BLaER1 (cell line): Measurements from ENCODE around the gene AFAP1.

Source experiments
- H3K27ac ChIP-seq: shearing (Covaris generic); formaldehyde crosslinking; 2 replicates; pipeline ENCODE4 v1.8.1; 2022
- H3K27me3 ChIP-seq: shearing (Covaris generic); formaldehyde crosslinking; 2 replicates; pipeline ENCODE4 v1.8.1; 2022
- H3K36me3 ChIP-seq: shearing (Covaris generic); formaldehyde crosslinking; 2 replicates; pipeline ENCODE4 v1.8.1; 2022
- H3K4me1 ChIP-seq: shearing (Covaris generic); formaldehyde crosslinking; 2 replicates; pipeline ENCODE4 v1.8.1; 2022
- H3K4me2 ChIP-seq: shearing (Covaris generic); formaldehyde crosslinking; 2 replicates; pipeline ENCODE4 v1.8.1; 2022
- H3K4me3 ChIP-seq: shearing (Covaris generic); formaldehyde crosslinking; 2 replicates; pipeline ENCODE4 v1.8.1; 2022
- H3K9ac ChIP-seq: shearing (Covaris generic); formaldehyde crosslinking; 2 replicates; pipeline ENCODE4 v1.8.1; 2022
- H3K9me3 ChIP-seq: shearing (Covaris generic); formaldehyde crosslinking; 2 replicates; pipeline ENCODE4 v1.8.1; 2022
- H4K20me1 ChIP-seq: shearing (Covaris generic); formaldehyde crosslinking; 2 replicates; pipeline ENCODE4 v1.8.1; 2022
- Cebpa-rat ChIP-seq: shearing (Covaris generic); IDR thresholded peaks from 2 replicates; pipeline ENCODE4 v1.8.1; 2022

The AFAP1 gene

GRCh38 chr4:7850489-7850888 is 89.2 kb downstream of the AFAP1 start:
- H3K4me1 ChIP-seq: peaks cover 24% of the 10 kb centered on the region

DNA sequence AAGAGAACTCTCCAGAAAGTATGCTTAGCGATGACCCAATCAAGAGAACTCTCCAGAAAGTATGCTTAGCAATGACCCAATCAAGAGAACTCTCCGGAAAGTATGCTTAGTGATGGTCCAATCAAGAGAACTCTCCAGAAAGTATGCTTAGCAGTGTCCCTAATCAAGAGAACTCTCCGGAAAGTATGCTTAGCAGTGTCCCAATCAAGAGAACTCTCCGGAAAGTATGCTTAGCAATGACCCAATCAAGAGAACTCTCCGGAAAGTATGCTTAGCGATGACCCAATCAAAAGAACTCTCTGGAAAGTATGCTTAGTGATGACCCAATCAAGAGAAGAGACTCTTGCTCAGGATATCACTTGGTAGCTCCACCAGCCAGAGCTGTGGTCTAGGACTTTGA is 92.5 kb downstream of the AFAP1 start:
- Histone ChIP-seq H3K9me3 (no peaks in the 10 kb centered on the region), H3K4me3 (no peak overlapping the region), H3K4me2 (no peak overlapping the region), H3K36me3 (peaks cover 28% of the 10 kb centered on the region), H3K9ac (no peak overlapping the region), H3K27ac (no peak overlapping the region), H3K4me1 (peaks cover 27% of the 10 kb centered on the region), H3K27me3 (no peaks in the 10 kb centered on the region), H4K20me1 (peaks cover 27% of the 10 kb centered on the region)
- no peak for TF ChIP-seq Cebpa-rat

More at GRCh38 chr4:7850489-7850888, 89.2 kb downstream of the AFAP1 start:
- no peaks in the 10 kb centered on the region for H3K9me3 ChIP-seq
- no peak overlapping the region for H3K4me3 ChIP-seq
- TF ChIP-seq Cebpa-rat: no peak
- no peaks in the 10 kb centered on the region for H3K27me3 ChIP-seq
- peaks cover 40% of the 10 kb centered on the region for H3K36me3 ChIP-seq
- no peak overlapping the region for H3K27ac ChIP-seq
- H3K4me2 ChIP-seq: no peak overlapping the region
- no peak overlapping the region for H3K9ac ChIP-seq
- peaks cover 17% of the 10 kb centered on the region for H4K20me1 ChIP-seq

GRCh38 chr4:7845493-7846128 is 94.0 kb downstream of the AFAP1 start:
- peaks cover 27% of the 10 kb centered on the region for H3K4me1 ChIP-seq
- H3K9me3 ChIP-seq: no peaks in the 10 kb centered on the region
- H3K27ac ChIP-seq: no peak overlapping the region
- no peak for TF ChIP-seq Cebpa-rat
- peaks cover 15% of the 10 kb centered on the region for H3K36me3 ChIP-seq
- H3K4me2 ChIP-seq: peak overlapping the region; percentile 59
- H3K4me3 ChIP-seq: no peak overlapping the region
- no peak overlapping the region for H3K9ac ChIP-seq
- H3K27me3 ChIP-seq: no peaks in the 10 kb centered on the region
- H4K20me1 ChIP-seq: peaks cover 27% of the 10 kb centered on the region

- no peak for TF ChIP-seq Cebpa-rat
- peaks cover 9% of the 10 kb centered on the region for H3K36me3 ChIP-seq
- H3K9me3 ChIP-seq: no peaks in the 10 kb centered on the region
- no peak overlapping the region for H3K9ac ChIP-seq
- H3K4me1 ChIP-seq: peaks cover 27% of the 10 kb centered on the region
- H3K27ac ChIP-seq: no peak overlapping the region
- no peaks in the 10 kb centered on the region for H3K27me3 ChIP-seq
- H3K4me2 ChIP-seq: no peak overlapping the region
- peaks cover 27% of the 10 kb centered on the region for H4K20me1 ChIP-seq
- no peak overlapping the region for H3K4me3 ChIP-seq
These were observed 95.1 kb downstream of the AFAP1 start for GRCh38 chr4:7844594-7844991.

DNA sequence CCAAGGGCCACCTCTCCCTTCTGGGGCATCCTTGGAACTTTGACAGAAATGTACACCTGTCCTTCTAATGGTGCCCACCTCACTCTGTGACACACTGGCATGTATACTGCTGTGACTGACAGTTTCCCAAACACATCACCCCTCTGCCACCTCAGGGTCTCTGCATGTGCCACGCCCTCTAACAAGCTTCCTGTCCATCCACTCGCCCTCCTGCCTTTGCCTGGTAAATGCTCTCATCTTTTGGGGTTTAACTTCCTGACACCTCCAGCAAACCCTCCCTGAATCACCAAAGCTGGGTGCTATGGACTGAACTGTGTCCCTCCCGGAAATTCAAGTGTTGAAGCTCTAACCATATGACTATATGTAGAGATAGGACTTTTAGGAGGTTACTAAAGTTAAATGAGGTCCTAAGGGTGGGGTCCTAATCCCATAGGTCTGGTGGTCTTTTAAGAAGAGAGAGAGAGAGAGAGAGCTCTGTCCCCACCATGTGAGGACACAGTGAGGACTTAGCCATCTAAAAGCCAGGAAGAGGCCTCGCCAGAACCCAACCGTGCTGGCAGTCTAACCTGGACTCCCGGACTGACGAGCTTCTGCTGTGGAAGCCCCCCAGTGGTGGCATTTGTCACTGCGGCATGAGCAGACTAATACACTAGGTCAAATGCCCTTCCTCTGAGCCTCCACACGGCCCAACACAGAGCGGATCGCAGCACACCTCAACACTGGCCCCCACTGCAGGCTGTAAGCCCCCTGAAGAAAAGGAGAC is 95.6 kb downstream of the AFAP1 start:
- no peaks in the 10 kb centered on the region for H3K9me3 ChIP-seq
- H3K27ac ChIP-seq: no peak overlapping the region
- H3K9ac ChIP-seq: no peak overlapping the region
- no peak overlapping the region for H3K4me3 ChIP-seq
- H3K36me3 ChIP-seq: peaks cover 9% of the 10 kb centered on the region
- H3K27me3 ChIP-seq: no peaks in the 10 kb centered on the region
- H3K4me1 ChIP-seq: peaks cover 22% of the 10 kb centered on the region
- H3K4me2 ChIP-seq: no peak overlapping the region
- no peak for TF ChIP-seq Cebpa-rat
- H4K20me1 ChIP-seq: peaks cover 27% of the 10 kb centered on the region

DNA sequence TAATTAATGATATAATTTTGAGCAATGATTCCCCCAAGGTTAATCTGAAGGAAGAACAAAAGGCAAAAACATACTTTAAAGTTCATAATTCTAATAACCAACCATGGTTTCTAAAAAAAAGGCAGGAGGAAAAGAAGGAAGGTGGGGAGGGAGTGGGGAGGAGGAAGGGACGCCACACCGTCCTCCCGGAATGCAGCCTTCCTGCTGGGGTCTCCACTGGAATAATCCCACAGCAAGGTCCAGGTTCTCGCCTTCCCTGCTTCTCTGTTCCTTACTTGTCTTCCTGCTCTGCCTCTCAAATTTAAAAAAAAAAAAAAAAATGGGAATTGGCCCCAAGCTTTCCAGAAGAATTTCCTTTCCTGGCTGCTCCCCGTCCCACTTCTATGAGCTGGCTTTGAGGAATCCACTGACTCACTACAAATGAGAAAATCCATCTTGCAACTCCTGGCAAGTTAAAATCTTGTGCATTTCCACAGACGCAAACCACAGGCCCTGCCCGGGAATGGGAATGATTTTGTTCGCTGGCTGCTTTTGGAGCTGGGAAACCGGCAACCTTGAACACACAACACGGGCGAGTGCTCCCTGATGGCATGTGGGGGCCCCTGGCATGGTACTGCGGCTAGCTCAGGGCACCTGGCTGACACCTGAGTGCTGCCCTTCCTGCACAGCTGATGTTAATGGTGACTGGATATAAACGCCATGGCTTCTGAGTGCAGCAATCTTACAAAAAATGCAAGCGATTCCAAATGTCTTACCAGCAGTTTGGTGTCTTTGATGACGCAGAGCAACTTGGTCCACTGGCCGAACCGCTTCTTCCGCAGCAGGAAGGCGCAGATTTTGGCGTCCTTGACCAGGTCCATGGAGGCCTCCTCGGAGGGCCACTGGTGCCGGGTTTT is 97.0 kb downstream of the AFAP1 start:
- Histone ChIP-seq H3K4me1 (peaks cover 14% of the 10 kb centered on the region), H3K27ac (no peak overlapping the region), H3K27me3 (no peaks in the 10 kb centered on the region), H3K9ac (no peak overlapping the region), H4K20me1 (peaks cover 22% of the 10 kb centered on the region), H3K4me3 (no peak overlapping the region), H3K9me3 (no peaks in the 10 kb centered on the region), H3K4me2 (no peak overlapping the region), H3K36me3 (peaks cover 9% of the 10 kb centered on the region)
- TF ChIP-seq Cebpa-rat: no peak

- Histone ChIP-seq H3K4me1 (peaks cover 14% of the 10 kb centered on the region), H4K20me1 (peaks cover 22% of the 10 kb centered on the region), H3K9ac (no peak overlapping the region), H3K4me2 (no peak overlapping the region), H3K4me3 (no peak overlapping the region), H3K36me3 (peaks cover 9% of the 10 kb centered on the region), H3K27me3 (no peaks in the 10 kb centered on the region), H3K9me3 (no peaks in the 10 kb centered on the region), H3K27ac (no peak overlapping the region)
- TF ChIP-seq Cebpa-rat: no peak
These were observed 97.8 kb downstream of the AFAP1 start for GRCh38 chr4:7841894-7842293.

- Histone ChIP-seq H3K4me1 (peaks cover 9% of the 10 kb centered on the region), H3K9ac (no peak overlapping the region), H3K36me3 (peaks cover 15% of the 10 kb centered on the region), H3K9me3 (no peaks in the 10 kb centered on the region), H3K4me3 (no peak overlapping the region), H3K27ac (no peak overlapping the region), H4K20me1 (peaks cover 16% of the 10 kb centered on the region), H3K4me2 (no peak overlapping the region), H3K27me3 (no peaks in the 10 kb centered on the region)
- TF ChIP-seq Cebpa-rat: no peak
These were observed 98.6 kb downstream of the AFAP1 start for GRCh38 chr4:7841071-7841470.

DNA sequence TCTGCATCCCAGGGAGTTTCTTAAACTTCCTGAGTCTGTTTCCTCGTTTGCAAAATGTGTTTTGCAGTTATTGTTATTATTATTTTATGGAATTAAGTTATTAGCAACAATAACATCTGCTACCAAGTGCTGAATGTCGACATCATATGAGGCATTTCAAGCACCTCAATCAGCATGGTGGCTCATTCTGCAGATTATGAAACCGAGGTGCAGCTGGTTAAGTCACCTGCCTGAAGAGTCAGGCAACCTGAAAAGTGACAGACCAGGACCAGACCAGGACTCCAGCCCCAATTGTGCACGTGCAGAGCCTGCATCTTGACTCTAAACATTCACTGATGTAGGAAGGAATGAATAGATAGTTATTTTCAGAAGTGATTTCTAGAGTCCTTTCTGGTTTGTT is 99.8 kb downstream of the AFAP1 start:
- Histone ChIP-seq H3K27me3 (no peaks in the 10 kb centered on the region), H3K36me3 (peaks cover 17% of the 10 kb centered on the region), H3K9ac (no peak overlapping the region), H3K4me2 (no peak overlapping the region), H3K9me3 (no peaks in the 10 kb centered on the region), H3K4me1 (no peaks in the 10 kb centered on the region), H4K20me1 (0 out of 2 replicates have a peak, but pooled peaks cover 4% of the 10 kb centered on the region), H3K27ac (no peak overlapping the region), H3K4me3 (no peak overlapping the region)
- no peak for TF ChIP-seq Cebpa-rat
